Gastroesophageal sphincter (tissue), 4 donors: ENCODE measurements around the gene CNTNAP2. TPM values are rescaled to one million over a fixed set of nuclear protein-coding genes. Genes with fewer than 3 reads are reported as not detected.

Experiments used
- ATAC-seq: fragments of 150-250 bp; one replicate; pipeline ENCODE4 v1.9.1; 2016; ENCODE audit warnings: mild to moderate bottlenecking, moderate library complexity
- H3K27ac ChIP-seq, 4 donors: fragments of 200-600 bp; sonication (generic) in 3 of 4; 1 replicate in 3 of 4; 2 replicates in 1 of 4; pipeline ENCODE4 v1.5.1; 2016 to 2019
- H3K27me3 ChIP-seq: fragments of 200-600 bp; sonication (generic); one replicate; pipeline ENCODE4 v1.5.1; 2019
- H3K36me3 ChIP-seq, 2 donors: fragments of 200-600 bp; sonication (generic); one replicate each; pipeline ENCODE4 v1.5.1; 2019; ENCODE audit warnings: control low read depth in 1 of 2
- H3K4me1 ChIP-seq, 3 donors: fragments of 200-600 bp; sonication (generic); 1 replicate in 2 of 3; 2 replicates in 1 of 3; pipeline ENCODE4 v1.5.1; 2016 to 2019; ENCODE audit warnings: control low read depth in 2 of 3
- H3K4me3 ChIP-seq, 2 donors: fragments of 200-600 bp; sonication (generic); one replicate each; pipeline ENCODE4 v1.5.1; 2019; ENCODE audit warnings: mild to moderate bottlenecking in 1 of 2, moderate library complexity in 1 of 2
- H3K9me3 ChIP-seq, 3 donors: fragments of 200-600 bp; sonication (generic); one replicate each; pipeline ENCODE4 v1.5.1; 2017 to 2019; ENCODE audit warnings: control low read depth in 2 of 3
- EP300 ChIP-seq: sonication (generic); formaldehyde crosslinking; IDR thresholded peaks from one replicate; pipeline ENCODE4 v1.6.1; 2017; ENCODE audit warnings: antibody characterized with exemption, mild to moderate bottlenecking
- POLR2A ChIP-seq, 2 donors: fragments of 450-650 bp; IDR thresholded peaks; one replicate each; pipeline ENCODE4 v1.6.1; 2017; ENCODE audit warnings: antibody characterized with exemption in 2 of 2, mild to moderate bottlenecking in 2 of 2, moderate library complexity in 1 of 2
- POLR2AphosphoS5 ChIP-seq: sonication (generic); formaldehyde crosslinking; IDR thresholded peaks from one replicate; pipeline ENCODE4 v1.6.1; 2017; ENCODE audit warnings: antibody characterized with exemption
- WGBS, 2 donors: methylation state at CpG; one replicate each; pipeline ENCODE4 v1.1.5; 2018; ENCODE audit warnings: low coverage in 1 of 2; 5-methylcytosine and 5-hydroxymethylcytosine counted together
- total RNA-seq, 4 donors: library from RNA; depleted of rRNA; stranded (reverse); fragments of >200 nt; gene quantifications; one replicate each; pipeline ENCODE4 v1.1.0, GENCODE V29; 2016
- TF ChIP-seq, protein P1 (sequence below), 4 experiments: fragments of 200-600 bp in 2 of 4; fragments of 450-650 bp in 2 of 4; sonication (generic) in 1 of 4; IDR thresholded peaks; one replicate each; pipeline ENCODE4 v1.5.1; 2017 to 2019; ENCODE audit warnings: antibody characterized with exemption in 4 of 4, mild to moderate bottlenecking in 2 of 4, moderate library complexity in 2 of 4

Gene CNTNAP2
- total RNA-seq, 4 donors from 2014 or later, result 1.5 to 8.9 (median 3.2) TPM

DNA sequence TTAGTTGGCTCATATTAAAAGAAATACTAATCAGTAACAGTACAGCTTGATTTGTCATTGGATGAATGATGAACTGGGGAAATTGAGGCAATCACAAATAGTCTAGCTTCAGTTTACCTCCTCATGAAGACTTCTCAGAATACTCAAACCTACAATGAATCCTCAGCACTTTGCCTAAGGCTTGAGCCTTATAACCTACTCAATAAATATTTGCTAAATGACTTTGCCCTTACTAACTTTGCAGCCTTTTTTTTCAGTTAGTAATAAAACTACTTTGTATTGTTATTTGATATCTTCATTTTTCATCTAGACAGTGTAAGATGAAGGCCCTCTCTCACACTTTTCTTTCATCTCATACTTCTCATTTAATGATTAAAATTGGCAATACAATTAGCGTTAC lies 1311.5 kb downstream of the CNTNAP2 start:
- Histone ChIP-seq H3K9me3 (no peaks in the 10 kb centered on the region), H3K4me3 (no peak overlapping the region), H3K36me3 (no peaks in the 10 kb centered on the region), H3K4me1 (no peaks in the 10 kb centered on the region), H3K27me3 (no peaks in the 10 kb centered on the region), H3K27ac (no peak overlapping the region)
- WGBS, 2 donors, result 100% methylated on average over 1 of the region's 1 CpG
- ATAC-seq, result no peak
- TF ChIP-seq, protein P1, sequence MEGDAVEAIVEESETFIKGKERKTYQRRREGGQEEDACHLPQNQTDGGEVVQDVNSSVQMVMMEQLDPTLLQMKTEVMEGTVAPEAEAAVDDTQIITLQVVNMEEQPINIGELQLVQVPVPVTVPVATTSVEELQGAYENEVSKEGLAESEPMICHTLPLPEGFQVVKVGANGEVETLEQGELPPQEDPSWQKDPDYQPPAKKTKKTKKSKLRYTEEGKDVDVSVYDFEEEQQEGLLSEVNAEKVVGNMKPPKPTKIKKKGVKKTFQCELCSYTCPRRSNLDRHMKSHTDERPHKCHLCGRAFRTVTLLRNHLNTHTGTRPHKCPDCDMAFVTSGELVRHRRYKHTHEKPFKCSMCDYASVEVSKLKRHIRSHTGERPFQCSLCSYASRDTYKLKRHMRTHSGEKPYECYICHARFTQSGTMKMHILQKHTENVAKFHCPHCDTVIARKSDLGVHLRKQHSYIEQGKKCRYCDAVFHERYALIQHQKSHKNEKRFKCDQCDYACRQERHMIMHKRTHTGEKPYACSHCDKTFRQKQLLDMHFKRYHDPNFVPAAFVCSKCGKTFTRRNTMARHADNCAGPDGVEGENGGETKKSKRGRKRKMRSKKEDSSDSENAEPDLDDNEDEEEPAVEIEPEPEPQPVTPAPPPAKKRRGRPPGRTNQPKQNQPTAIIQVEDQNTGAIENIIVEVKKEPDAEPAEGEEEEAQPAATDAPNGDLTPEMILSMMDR (IDR thresholded peaks at IDR 0.05), result no peak
- TF ChIP-seq EP300, result no peak
- no peak for TF ChIP-seq POLR2A (IDR thresholded peaks at IDR 0.05)
- no peak for TF ChIP-seq POLR2AphosphoS5

DNA sequence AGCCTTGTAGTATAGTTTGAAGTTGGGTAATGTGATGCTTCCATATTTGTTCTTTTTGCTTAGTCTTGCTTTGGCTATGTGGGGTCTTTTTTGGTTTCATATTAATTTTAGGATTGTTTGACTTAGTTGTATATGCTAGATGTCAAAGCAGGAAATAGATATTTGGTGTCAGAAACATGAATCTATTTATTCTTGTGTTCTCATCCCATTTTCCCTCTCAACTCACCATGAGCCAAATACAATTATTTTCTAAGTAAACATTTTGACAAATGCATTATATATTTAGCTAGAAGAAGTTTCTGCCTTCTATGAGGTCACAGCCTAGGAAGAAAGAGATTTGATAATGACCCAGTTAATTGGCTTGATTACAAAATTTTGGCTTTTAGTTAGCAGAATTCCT lies 1313.4 kb downstream of the CNTNAP2 start:
- H3K27me3 ChIP-seq, result no peaks in the 10 kb centered on the region
- ATAC-seq, result no peak

GRCh38 chr7:147432079-147432478 lies 1315.5 kb downstream of the CNTNAP2 start:
- Histone ChIP-seq H3K36me3 (no peaks in the 10 kb centered on the region), H3K4me3 (no peak overlapping the region), H3K9me3 (no peaks in the 10 kb centered on the region), H3K27ac (no peak overlapping the region), H3K27me3 (no peaks in the 10 kb centered on the region), H3K4me1 (no peaks in the 10 kb centered on the region)
- WGBS, 2 donors, result 47 to 50% methylated on average over 1 to 2 of the region's 2 CpGs
- ATAC-seq, result no peak
- TF ChIP-seq POLR2A (IDR thresholded peaks at IDR 0.05), result no peak
- TF ChIP-seq POLR2AphosphoS5, result no peak
- no peak for TF ChIP-seq EP300
- TF ChIP-seq, protein P1 (IDR thresholded peaks at IDR 0.05), result no peak

More for the DNA sequence above, 1313.4 kb downstream of the CNTNAP2 start:
- Histone ChIP-seq H3K36me3 (no peaks in the 10 kb centered on the region), H3K27ac (no peak overlapping the region), H3K4me1 (no peaks in the 10 kb centered on the region), H3K4me3 (no peak overlapping the region), H3K9me3 (no peaks in the 10 kb centered on the region)
- TF ChIP-seq, protein P1 (IDR thresholded peaks at IDR 0.05), result no peak
- no peak for TF ChIP-seq POLR2A (IDR thresholded peaks at IDR 0.05)

GRCh38 chr7:147432576-147432975 lies 1316.0 kb downstream of the CNTNAP2 start:
- H3K4me1 ChIP-seq, result no peaks in the 10 kb centered on the region
- no peaks in the 10 kb centered on the region for H3K27me3 ChIP-seq
- H3K9me3 ChIP-seq, result no peaks in the 10 kb centered on the region
- no peak overlapping the region for H3K4me3 ChIP-seq
- no peak for ATAC-seq
- WGBS, 2 donors, result 78 to 90% methylated on average over 1 of the region's 1 CpG
- no peaks in the 10 kb centered on the region for H3K36me3 ChIP-seq
- TF ChIP-seq, protein P1 (IDR thresholded peaks at IDR 0.05), result no peak
- TF ChIP-seq POLR2A (IDR thresholded peaks at IDR 0.05), result no peak
- TF ChIP-seq EP300, result no peak
- no peak for TF ChIP-seq POLR2AphosphoS5
- H3K27ac ChIP-seq, result no peak overlapping the region

DNA sequence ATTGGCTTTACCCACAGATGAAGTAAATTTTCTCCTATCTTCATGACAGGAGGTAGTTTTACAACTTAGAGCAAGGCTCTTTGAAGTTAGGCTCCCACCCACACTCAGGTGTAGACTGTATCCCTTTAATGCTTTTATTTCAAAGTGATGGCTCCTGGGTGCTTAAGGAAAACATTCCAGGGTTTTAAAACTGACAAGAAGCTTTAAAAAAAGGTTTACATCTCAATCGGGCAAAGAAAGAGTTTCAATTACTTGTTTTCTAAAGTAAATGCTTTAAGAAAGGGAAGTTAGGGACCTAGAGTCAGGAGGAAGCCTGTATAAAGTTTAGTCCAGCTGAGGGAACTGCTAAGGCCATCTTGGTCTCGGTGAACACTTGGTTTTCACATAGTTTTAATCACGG lies 1320.1 kb downstream of the CNTNAP2 start:
- Histone ChIP-seq H3K36me3 (no peaks in the 10 kb centered on the region), H3K9me3 (peaks cover 0 to 12% (median 0%) of the 10 kb centered on the region in 3 donors), H3K4me3 (no peak overlapping the region), H3K27ac (no peak overlapping the region), H3K27me3 (no peaks in the 10 kb centered on the region), H3K4me1 (no peaks in the 10 kb centered on the region)
- ATAC-seq, result no peak
- TF ChIP-seq, protein P1 (IDR thresholded peaks at IDR 0.05), result no peak
- TF ChIP-seq POLR2AphosphoS5 (no peak), POLR2A (IDR thresholded peaks at IDR 0.05) (no peak), EP300 (no peak)
- 55 to 56% methylated on average over 2 to 3 of the region's 3 CpGs for WGBS, 2 donors
